Smooth muscle cell of the brain vasculature (primary cell): ENCODE results near the gene TASOR.
"Not testable (repeated sequence)": the region's sequence is repeated elsewhere in the genome, so short reads cannot be mapped to it uniquely, and the experiment has no call there.

ENCODE experiments used
- DNase-seq: peaks from one replicate; pipeline ENCODE4 v3.0.0-alpha.2; 2012; ENCODE audit warnings: low read depth, low spot score

TASOR gene, protein sequence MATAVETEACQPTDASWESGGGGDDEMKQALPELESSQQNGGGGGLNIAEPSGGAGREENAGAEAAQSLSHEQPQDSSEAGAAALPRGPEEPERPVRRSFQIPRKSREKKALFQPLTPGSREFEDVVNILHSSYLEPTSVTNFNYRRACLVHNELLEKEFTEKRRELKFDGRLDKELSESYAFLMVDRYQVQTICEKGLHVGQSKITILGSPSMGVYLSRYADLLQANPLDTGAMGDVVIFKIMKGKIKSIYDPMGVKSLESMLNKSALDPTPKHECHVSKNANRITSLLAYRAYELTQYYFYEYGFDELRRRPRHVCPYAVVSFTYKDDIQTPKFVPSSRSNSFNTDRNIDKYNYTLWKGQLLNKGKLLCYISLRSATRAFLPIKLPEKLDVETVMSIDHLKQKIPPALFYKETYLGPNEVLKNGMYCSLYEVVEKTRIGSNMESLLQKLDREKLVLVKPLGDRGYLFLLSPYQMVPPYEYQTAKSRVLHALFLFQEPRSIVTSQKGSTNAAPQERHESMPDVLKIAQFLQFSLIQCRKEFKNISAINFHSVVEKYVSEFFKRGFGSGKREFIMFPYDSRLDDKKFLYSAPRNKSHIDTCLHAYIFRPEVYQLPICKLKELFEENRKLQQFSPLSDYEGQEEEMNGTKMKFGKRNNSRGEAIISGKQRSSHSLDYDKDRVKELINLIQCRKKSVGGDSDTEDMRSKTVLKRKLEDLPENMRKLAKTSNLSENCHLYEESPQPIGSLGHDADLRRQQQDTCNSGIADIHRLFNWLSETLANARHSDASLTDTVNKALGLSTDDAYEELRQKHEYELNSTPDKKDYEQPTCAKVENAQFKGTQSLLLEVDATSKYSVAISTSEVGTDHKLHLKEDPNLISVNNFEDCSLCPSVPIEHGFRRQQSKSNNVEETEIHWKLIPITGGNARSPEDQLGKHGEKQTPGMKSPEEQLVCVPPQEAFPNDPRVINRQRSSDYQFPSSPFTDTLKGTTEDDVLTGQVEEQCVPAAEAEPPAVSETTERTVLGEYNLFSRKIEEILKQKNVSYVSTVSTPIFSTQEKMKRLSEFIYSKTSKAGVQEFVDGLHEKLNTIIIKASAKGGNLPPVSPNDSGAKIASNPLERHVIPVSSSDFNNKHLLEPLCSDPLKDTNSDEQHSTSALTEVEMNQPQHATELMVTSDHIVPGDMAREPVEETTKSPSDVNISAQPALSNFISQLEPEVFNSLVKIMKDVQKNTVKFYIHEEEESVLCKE (N-terminal part only)

DNA sequence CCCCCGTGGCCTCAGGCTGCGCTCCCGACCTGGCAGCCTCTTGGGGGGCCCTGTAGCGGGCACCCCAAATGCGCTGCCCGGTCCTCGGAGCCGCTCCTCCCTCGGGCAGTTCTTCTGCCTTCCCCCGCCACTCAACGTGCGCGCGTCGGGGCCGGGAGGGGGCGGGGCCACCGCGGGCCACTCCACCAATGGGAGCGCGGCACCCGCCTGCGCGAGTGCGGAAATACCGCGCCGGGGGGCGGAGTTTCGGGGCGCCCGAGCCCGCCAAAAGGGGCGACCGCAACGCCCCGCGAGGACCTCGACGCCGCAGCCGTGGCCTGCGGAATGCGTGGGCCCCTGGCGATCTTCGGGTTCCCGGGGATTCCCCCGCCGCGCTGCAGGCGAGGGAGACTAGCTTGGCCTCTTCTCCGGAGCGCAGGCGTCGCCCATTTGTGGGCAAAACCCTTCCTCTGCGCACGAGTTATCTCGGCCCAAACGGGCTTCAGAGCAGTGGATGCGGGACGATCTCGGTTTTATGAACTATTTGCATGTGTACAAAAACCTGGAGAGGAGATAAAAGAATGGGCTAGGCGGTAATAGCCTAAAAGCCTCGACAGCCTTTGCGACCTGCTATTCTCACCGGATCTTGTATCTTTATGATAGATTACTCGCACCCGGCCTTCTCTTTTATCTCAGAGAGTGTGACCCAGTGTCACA is at the start of gene TASOR:
TASOR (minus strand) TSS at position 144 of the 696 bp plus-strand sequence. CDS start 259 bp downstream, outside the sequence.
- peak; percentile 50 for DNase-seq

DNA sequence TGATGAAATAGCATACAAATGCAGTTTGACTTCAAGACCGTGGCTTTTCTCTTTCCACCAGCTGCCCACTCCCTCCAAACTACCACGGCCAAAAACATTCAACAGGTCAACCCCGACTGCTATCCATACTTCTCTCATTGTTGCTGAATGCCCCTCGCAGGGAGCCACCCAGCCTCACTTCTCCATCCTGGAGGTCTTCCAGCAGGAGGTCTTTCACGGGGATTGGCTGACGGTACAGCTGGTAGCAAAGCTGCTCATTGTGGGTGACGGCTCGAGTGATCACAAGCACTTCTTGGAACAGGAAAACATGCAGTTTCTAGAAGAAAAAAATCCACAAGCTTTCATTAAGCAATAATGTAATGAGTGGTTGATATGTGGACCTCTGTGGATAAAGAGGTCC is 49.0 kb upstream of the TASOR start:
- no peak for DNase-seq

DNA sequence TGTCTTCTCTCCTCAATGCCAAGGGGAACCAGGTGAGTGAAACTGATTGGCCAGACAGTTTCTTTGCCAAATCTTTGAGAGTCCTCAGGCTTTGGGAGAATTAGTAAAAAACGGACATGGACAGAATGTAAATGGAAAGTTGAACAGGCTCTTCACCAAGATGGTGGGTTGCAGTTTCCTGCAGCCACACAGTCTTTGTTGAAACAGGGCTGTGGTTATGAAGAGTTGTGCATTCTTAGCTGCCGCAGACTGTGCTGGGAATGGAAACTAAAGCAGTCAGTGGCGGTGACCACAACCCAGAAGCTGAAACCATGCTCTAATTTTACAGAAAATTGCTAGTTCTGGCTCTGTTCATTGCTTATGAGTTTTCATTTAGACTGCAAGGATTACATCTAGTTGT is 42.1 kb upstream of the TASOR start:
- no peak for DNase-seq

DNA sequence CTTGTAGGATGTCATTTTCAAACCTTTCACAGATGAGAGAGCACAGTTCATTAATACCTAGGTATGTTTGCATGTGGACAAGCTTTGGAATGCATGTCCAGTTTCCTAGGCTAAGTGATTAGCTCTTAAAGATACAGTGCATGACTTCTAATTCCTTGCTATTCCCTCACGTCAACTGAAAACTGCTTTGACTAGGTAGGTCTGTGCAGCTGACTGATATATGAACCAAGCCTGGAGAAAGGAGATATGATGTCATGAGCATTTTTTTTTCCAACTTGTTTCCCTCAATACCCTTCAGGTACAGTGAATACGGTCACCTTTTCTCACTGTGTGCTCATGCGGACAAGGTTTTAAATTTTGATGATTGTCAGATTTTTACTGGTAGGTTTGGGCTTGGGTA is 41.6 kb upstream of the TASOR start:
- DNase-seq = no peak

DNA sequence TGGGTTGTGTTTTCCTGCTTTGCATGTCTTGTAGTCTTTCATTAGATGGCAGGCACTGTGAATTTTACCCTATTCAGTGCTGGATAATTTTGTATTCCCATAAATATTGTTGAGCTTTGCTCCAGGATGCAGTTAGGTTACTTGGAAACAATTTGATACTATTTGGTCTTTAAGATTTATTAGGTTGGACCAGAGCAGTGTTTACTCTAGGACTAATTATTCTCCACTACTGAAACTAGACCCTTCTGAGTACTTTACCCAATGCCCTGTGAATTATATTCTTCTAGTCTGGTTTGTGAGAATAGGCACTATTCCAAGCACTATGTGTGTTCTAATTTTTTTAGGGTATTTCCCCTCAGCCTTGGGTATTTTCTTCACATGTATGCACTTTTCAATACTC is 37.8 kb upstream of the TASOR start:
- no peak for DNase-seq

DNA sequence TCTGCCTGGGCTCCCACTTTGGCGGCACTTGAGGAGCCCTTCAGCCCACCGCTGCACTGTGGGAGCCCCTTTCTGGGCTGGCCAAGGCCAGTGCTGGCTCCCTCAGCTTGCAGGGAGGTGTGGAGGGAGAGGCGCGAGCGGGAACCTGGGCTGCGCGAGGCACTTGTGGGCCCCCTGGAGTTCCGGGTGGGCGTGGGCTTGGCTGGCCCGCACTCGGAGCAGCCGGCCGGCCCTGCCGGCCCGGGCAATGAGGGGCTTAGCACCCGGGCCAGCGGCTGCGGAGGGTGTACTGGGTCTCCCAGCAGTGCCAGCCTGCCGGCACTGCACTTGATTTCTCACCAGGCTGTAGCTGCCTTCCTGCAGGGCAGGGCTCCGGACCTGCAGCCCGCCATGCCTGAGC is 35.7 kb upstream of the TASOR start:
- DNase-seq = not testable (repeated sequence)

DNA sequence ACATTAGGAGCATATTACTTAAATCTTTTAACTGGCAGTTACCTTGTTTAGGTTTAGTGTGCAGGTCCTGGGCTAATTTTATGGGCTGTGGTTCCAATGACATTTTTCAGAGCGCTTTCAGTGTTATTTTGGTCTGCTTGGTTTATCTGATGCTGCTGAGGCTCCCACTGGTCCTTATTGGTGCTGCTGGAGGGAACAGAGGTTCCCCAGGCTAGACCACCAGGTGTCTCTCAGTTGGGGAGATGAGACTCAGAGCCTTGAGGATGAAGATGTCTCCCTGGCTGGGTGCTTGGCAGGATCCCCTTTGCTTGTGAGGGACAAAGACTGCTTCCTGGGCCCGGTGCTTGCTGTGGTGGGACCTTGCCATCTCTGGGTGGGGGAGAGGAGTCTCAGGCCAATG is 28.3 kb upstream of the TASOR start:
- DNase-seq = no peak

DNA sequence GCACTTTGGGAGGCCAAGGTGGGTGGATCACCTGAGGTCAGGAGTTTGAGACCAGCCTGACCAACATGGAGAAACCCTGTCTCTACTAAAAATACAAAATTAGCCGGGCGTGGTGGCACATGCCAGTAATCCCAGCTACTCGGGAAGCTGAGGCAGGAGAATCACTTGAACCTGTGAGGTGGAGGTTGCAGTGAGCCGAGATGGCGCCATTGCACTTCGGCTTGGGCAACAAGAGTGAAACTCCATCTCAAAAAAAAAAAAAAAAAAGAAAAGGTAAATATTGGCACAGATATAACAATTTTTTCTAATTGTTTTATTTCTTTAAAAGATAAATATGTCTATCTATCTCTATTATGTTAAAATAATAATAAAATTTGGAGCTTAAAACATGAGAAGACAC is 24.3 kb upstream of the TASOR start:
- not testable (repeated sequence) for DNase-seq

DNA sequence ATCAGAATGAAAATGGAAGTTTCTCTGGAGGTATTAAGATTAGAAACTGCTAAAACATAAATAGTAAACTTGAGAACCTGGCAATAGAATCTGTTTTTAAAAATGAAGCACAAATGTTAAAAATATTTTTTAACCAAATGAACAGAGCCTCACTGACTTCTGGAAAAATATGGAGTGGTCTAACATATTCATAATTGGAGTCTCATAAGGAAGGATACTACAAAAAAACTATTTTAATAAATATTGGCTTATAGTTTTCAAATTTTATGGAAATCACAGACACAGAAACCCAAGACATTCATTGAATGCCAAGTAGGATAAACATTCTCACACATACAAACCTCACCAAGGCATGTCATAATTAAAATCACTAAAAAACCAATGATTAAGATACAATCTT is 23.6 kb upstream of the TASOR start:
- no peak for DNase-seq

DNA sequence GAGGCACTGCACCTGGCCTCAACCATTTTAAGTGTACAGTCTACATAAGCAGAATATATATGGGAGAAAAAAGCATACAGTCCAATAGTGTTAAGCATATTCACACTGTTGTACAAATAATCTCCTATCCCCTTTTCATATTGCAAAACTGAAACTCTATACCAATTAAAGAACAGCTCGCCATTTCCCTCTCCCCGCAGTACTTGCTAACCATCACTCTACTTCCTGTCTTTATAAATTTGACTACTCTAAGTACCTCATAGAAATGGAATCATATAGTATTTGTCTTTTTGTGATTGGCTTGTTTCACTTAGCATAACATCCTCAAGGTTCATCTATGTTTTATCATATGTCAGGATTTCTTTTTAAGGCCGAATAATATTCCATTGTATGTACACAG is 21.6 kb upstream of the TASOR start:
- no peak for DNase-seq

DNA sequence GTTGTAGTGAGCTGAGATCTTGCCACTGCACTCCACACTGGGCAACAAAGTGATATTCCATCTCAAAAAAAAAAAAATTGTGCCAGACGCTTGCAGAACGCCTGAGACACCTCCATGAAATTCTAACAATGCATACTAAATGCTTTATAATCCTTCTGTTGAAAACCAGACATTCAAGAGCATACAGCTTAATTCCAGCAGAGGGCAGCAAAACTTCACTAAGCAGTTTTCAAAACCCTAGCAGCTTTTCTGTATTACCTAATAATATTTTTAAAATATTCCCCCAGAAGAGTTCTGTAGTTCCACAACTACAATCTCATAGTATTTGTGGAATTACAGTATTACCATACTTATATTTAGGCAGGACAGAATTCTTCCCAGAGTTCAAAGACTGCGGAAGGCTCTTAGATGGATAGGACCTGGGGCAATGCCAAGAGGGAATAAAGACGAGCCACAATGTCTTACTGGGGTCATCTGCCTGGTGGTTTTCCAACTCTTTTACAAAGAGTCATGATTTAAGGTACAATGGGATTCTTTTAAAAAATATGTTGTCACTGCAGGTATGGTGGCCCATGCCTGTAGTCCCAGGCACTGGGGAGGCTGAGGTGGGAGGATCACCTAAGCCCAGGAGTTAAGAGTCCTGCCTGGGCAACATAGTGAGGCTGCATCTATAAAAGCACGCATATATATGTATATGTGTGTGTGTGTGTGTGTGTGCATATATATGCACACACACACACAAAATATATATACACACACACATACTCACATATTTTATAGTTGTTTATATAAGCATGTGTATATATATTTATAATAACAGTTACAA is 19.6 kb upstream of the TASOR start:
- DNase-seq = peak; percentile 43

DNA sequence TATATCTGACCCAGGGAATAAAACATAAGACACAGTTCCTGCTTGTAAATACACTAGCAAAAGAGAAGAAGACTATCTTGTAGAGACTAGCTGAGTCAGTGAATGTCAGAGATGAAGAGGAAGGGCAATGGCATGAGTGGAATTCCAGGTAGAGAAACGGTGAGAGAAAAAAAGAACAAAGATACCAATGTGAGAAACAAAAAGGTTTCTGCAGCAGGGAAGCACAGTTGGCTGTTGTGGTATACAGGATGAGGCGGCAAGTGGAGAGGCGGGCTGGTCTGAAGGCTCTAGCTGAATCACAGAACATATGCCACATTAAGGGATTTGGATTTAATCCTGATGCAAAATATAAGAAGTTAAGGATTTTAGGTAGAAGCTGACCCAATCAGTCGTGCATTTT is 17.1 kb upstream of the TASOR start:
- DNase-seq = no peak

DNA sequence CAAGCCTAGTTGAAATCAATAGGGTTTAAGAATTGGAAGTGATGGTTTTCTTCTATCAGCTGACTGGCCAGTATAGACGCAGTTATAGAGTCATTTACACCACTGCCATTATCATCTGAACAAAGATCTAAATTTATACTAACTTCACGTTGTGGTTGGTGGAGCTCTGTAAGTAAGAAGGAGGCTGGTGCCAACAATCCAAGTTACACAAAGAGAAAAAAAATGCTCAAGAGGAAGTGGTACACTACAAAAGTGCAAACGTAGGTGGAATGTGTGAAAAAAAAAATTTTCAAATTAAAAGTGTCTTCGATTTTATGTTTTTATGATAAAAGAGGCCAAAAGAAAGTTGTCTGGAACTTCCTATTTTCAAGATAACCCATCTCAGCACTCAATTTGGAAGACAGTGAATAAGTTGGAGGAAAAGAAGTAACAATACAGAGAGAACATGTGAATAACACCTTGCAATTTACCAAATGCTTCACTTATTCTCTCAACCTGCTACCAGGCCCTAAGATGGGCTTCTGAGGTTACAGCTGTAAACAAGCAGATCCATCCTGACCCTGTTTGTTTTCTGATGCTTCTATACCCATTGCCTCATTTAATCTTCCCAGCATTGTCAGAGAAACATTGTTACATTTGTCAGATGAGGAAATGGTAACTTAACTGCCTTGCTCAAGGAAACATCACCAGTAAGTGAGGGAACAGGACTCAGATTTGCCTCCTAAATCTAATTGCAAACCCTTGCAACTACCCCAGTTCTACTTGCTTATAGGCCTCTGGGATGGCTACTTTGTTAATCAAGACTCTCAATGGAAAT is 12.0 kb upstream of the TASOR start:
- no peak for DNase-seq

DNA sequence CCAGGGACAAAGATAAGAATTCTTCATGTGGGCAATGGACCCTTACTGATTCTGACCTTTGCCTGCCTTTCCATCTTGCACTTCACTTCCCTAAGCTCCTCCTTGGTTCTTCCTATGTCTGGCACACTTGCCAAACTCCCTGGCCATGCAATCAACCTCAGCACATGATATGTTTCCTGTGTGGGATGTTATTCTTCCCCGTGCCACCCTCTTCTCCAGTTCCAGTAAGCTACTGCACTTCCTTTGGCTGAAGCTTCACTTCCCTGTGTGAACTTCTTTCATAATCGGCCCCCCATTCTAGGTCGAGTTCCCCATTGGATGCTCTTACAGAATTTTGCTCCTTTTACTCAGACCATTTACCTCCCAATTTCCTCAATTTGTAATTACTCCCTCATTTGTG is 10.7 kb upstream of the TASOR start:
- DNase-seq = no peak

DNA sequence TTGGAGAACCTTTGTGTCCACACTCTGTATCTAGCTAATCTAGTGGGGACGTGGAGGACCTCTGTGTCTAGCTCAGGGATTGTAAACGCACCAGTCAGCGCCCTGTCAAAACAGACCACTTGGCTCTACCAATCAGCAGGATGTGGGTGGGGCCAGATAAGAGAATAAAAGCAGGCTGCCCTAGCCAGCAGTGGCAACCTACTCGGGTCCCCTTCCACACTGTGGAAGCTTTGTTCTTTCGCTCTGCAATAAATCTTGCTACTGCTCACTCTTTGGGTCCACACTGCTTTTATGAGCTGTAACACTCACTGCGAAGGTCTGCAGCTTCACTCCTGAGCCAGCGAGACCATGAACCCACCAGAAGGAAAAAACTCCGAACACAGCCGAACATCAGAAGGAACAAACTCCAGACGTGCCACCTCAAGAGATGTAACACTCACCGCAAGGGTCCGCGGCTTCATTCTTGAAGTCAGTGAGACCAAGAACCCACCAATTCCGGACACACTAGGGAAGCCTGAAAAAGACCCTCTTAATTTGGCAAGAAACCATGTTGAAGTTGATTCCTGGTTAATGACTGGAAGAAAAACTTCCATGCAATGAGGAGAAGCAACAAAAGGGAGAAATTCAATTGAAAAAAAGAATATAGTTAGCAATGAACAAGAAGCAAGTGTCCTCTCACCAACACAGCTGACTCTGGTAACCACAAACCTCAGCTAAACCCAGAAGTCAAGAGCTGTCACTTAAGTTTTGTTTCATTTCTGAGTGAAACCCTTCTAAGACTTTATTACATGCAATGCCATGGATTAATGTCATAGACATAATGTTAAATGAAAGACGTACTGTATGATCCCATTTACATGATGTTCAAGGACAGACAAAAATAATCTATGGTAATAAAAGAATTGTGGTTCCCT is 9.7 kb upstream of the TASOR start:
- not testable (repeated sequence) for DNase-seq

DNA sequence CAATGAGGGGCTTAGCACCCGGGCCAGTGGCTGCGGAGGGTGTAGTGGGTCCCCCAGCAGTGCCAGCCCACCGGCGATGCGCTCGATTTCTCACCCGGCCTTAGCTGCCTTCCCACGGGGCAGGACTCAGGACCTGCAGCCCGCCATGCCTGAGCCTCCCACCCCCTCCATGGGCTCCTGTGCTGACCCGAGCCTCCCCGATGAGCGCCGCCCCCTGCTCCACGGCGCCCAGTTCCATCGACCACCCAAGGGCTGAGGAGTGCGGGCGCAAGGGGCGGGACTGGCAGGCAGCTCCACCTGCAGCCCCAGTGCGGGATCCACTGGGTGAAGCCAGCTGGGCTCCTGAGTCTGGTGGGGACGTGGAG is 8.9 kb upstream of the TASOR start:
- DNase-seq = not testable (repeated sequence)

DNA sequence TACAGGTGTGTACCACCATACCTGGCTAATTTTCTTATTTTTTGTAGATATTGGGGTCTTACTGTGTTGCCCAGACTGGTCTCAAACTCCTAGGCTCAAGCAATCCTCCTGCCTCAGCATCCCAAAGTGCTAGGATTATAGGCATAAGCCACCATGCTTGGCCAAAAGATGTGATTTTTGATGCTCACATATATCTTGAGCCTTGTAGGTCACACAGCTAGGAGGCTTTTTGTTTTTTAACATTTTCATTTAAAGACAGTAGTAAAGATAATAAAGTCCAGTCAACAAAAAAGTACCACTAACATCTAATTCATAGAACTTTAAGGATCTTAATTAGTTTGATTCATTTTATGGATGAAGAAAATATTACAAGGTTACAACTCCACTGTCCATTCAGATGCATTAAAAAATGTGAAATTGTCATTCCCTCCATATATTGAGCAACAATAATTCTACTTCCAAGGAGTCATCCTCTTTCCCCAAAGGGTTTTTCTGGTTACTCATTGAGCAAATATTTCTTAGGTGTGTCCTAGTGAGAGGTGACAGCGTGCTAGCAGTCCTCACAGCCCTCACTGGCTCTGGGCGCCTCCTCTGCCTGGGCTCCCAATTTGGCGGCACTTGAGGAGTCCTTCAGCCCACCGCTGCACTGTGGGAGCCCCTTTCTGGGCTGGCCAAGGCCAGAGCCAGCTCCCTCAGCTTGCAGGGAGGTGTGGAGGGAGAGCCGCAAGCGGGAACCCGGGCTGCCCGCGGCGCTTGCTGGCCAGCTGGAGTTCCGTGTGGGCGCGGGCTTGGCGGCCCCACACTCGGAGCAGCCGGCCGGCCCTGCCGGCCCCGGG is 8.3 kb upstream of the TASOR start:
- no peak for DNase-seq

DNA sequence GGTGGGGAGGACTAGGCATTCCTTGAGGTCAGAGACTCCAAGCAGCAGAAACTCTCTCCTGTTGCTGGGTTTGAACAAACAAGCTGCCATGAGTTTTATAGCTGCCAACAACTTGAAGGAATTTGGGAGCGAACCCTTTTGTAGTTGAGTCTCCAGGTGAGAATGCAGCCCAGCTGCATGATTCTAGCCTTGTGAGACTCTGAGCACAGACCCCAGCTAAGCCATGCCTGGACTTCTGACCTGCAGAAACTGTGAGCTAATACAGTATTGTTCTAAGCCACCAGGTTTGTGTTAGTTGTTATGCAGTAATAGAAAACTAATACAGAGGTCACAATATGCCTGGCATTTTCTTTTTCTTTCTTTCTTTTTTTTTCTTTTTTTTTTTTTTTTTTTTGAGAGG is 6.2 kb upstream of the TASOR start:
- DNase-seq = no peak
